Stromal cell of bone marrow (primary cell): ENCODE results near the gene GLCE.
"Not testable (repeated sequence)": the region's sequence is repeated elsewhere in the genome, so short reads cannot be mapped to it uniquely, and the experiment has no call there.

Source experiments
- DNase-seq: peaks from one replicate; pipeline ENCODE4 v3.0.0-alpha.2; 2012; ENCODE audit warnings: low read depth

The GLCE gene

GRCh38 chr15:69135499-69135898 is 24.9 kb upstream of the GLCE start:
- DNase-seq, result no peak

DNA sequence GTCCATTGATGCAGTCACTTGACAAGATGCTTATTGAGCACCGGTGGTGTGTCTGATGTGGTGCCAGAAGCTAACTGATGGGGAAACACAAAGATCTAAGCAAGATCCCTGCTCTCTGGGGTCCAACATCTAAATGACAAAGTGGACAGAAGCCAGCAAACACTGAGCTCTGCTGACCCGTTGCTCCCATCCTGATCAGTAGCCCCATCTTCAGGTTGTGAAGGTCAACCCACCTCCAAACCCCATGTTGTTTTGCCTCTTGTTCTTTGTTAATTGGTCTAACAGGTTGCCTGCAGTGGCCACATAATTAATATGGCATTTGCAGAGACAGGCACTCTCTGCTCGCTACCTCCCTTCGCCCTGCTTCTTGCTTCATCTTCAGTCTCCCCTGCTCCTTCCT is 21.5 kb upstream of the GLCE start:
- DNase-seq, result no peak

- DNase-seq, result no peak
These were observed 20.1 kb upstream of the GLCE start for GRCh38 chr15:69140306-69140705.

- no peak for DNase-seq
These were observed 19.1 kb upstream of the GLCE start for GRCh38 chr15:69141286-69141701.

- no peak for DNase-seq
These were observed 18.6 kb upstream of the GLCE start for GRCh38 chr15:69141833-69142232.

- DNase-seq, result no peak
These were observed 16.5 kb upstream of the GLCE start for GRCh38 chr15:69143756-69144436.

GRCh38 chr15:69144530-69144929 is 15.9 kb upstream of the GLCE start:
- no peak for DNase-seq

DNA sequence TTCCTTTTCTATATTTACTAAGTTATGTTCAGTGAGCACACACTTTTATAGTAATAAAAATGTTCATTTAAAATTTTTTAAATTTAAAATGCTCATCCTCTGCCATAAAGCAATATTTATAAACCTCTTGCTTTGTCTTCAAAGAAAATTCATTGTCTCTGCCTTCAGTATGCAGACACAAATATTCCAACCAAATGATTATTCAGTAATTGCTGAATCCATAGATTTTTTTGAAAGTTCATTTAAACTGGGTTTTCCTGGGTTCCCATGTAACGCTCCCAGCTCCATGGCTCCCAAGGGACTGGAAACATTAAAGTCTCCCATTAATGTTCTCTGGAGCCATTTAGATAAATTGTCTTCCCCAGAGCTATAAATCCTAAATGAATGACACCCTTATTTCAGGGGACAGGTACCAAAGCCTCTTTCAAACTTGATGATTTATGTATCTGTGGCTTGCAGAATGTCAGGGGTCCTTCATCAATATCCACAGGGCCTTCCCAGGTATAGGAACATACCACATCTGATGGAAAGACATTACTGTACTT is 15.2 kb upstream of the GLCE start:
- DNase-seq, result no peak

- no peak for DNase-seq
These were observed 14.5 kb upstream of the GLCE start for GRCh38 chr15:69145694-69146492.

DNA sequence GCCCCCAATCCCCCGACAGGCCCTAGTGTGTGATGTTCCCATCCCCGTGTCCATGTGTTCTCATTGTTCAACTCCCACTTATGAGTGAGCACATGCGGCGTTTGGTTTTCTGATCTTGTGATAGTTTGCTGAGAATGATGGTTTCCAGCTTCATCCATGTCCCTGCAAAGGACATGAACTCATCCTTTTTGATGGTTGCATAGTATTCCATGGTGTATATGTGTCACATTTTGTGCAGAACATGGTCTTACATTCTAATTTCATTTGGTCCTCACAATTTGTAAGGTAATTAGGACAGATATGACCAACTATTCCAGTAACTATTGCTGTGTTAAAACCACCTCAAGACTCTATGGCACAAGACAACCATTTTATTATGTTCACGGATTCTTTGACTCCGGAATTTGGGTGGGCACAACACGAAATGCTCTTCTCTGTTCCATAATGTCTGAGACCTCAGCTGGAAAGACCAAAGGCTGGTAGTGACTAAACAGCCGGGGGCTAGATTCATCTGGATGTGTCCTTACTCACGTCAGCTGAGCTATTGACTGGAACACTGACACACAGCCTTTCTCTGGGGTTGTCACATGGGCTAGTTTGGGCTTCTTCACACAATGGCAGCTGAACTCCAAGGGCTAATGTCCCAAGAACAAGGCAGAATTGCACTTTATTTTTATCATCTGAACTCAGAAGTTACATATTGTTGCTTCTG is 13.6 kb upstream of the GLCE start:
- no peak for DNase-seq

- no peak for DNase-seq
These were observed 12.0 kb upstream of the GLCE start for GRCh38 chr15:69148465-69148864.

- no peak for DNase-seq
These were observed 11.3 kb upstream of the GLCE start for GRCh38 chr15:69149163-69149562.

DNA sequence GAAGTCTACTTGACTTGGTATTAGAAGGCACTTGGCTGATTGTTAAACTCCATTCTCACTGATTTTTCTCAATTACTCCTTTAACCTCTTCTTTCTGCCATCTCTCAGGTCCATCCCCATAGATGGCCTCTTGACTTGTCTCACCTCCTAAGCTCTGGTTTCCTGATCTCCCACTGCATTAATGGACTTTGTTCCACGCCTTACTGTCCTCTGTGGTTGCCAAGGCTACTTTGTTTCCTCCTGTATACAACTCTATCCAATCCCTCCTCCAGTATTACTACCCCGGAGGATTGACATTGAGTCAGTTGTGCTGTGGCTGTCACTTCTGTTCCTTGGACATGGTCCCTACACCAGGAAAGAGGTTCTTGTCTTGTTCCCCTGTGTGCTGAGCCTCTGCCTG is 10.6 kb upstream of the GLCE start:
- no peak for DNase-seq

DNA sequence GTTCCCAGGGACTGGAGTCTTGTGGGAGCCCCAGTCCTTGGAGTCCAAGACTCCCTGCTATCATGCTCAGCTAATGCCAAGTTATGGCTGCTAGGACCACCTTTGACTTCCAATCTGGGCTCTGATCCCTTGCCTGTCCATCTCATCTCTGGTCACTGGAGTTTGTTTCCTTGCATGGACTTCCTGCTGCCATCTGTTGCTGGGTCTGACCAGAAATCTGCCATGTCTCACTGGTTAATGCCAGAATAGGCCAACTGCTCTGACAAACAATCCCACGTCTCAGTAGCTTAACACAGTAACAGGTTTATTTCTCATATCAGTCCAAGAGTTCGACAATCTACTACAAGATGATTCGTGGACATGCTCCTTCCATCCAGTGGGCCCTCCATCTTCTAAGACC is 10.1 kb upstream of the GLCE start:
- DNase-seq, result no peak

DNA sequence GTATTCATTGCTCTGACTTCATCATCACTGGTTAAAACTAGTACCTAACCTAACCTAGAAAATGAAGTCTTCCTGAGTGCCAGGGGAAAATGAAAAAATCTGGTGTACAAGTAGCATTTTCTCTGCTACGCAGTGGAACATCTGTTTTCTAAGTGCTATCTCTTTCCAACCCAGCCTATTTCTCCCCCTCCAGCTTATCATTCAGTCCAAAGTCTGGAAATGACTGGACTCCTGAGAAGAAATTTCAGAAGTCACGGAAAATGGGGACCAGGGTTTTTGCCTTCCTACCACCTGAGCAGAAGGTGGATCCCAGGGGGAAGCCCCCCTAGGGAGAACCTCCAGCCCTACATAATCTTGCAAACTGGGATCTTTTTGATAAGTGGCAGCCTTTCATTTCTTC is 9.6 kb upstream of the GLCE start:
- no peak for DNase-seq

DNA sequence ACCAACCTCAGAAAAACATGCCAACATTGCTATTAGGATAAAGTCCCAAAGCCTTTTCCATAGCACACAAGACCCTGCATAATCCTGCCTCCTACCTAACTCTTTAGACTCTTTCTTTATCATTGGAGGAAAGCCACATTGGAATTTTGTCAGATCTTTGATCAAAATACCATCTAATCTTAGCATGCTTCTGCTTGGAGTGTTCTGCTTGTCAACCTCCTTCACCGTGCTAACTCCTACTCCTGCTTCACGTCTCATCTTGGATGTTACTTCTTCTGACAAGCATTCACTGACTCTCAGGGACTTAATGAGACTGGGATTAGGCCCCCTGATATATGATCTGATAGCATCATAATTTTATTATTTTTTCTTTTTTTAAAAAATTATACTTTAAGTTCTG is 7.4 kb upstream of the GLCE start:
- no peak for DNase-seq

DNA sequence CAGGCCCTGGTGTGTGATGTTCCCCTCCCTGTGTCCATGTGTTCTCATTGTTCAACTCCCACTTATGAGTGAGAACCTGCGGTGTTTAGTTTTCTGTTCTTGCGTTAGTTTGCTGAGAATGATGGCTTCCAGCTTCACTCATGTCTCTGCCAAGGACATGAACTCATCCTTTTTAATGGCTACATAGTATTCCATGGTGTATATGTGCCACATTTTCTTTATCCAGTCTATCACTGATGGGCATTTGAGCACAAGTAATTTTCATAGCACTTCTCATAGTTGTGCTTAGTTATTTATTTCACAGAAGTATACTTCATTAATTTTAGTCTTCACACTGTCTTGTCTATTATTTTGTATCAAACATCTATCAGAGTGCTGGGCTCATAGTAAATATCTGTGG is 6.8 kb upstream of the GLCE start:
- not testable (repeated sequence) for DNase-seq

- no peak for DNase-seq
These were observed 6.4 kb upstream of the GLCE start for GRCh38 chr15:69154078-69154477.

DNA sequence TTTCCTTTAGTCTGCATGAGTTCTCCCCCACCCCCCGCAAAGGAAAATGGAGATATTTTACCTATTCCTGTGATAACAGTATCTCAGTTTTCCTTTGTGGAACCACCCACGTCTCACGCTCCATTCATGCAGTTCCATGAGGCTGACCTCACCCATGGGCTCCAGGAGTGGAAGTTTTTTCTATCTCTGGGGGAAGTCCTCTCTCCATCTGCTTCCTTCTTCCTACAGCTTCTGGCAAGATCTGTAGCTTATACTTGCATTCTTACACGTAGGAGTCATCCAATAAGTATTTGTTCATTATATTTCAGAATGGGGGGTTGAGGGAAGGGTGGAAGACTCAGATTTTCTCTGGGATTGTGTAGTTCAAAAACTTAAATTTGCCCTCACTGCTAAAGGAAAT is 5.8 kb upstream of the GLCE start:
- DNase-seq, result no peak

DNA sequence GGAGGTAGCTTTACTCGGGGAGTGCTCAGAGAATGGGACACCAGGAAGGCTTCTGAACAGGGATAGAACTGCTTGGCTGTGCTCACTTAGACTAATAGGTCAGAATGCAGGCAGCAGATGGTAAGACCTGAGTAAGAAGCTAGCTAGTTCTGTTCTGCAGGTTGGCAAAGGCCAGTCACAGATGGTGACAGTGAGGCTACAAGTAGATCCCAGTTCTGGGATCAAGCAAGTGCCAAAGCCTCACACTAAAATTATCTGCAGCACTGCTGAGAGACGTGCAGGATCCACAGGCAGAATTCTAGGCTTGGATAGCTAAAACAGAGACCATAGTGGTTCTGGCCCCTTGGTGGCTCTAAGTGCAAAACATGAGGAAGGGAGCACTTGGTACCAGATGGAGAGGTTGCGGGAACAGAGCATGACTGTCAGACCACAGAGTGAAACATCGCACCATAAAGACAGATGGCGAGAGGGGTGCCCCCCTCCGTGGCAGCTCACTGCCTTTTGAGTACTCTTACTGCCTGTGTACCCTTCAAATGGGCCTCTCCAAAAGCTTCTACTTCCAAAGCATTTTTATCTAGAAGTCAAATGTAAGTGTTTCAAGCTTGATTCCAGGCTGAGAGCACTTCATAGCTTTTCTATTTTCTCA is 3.6 kb upstream of the GLCE start:
- DNase-seq, result no peak

DNA sequence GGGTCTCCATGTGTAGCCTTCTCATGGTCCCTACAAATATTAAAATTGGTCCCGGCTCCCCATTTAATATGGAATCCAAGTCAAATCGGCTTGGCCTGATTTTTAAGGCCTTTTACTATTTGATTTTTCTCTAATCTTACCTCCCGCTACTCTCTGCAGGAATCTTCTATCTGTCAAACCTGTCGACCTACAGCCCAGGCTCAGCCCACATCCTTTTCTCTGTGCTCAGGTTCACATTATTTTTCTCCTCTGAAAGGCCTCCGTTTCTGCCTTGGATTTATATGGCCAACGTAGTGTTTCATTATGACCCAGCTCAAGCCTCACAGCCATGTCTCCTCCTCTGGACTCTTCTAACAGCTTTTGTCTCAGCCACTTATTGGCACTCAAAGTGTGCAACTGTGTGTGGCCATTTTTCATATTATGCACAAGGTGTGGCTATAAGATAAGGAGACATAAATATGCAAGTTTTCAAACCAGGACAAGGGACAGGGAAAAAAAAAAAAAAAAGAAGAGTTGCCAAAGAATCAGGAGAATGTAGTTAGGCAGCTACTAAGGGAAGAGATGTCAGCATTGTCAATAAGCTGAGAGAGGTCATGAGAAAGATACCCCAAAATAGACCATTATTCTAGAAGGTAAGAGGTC is 2.1 kb upstream of the GLCE start:
- no peak for DNase-seq

- DNase-seq, result no peak
These were observed 1.6 kb upstream of the GLCE start for GRCh38 chr15:69158843-69159240.
